NCI-H2227 (cell line): Measurements from ENCODE around the gene RBM20.

Experiments used
- DNase-seq: peaks from one replicate; lab custom pipeline; 2025; ENCODE audit not compliant: unreplicated experiment; lab: John Stamatoyannopoulos, UW

Gene RBM20

GRCh38 chr10:110845756-110846620 lies 201.9 kb downstream of the RBM20 start:
- no peak for DNase-seq

GRCh38 chr10:110847374-110847773 lies 203.2 kb downstream of the RBM20 start:
- no peak for DNase-seq

- DNase-seq, result no peak
Measured at GRCh38 chr10:110848106-110848505, 204.0 kb downstream of the RBM20 start.

GRCh38 chr10:110850099-110850498 lies 206.0 kb downstream of the RBM20 start:
- no peak for DNase-seq

GRCh38 chr10:110851020-110851612 lies 207.0 kb downstream of the RBM20 start:
- DNase-seq, result no peak

GRCh38 chr10:110852255-110852896 lies 208.2 kb downstream of the RBM20 start:
- no peak for DNase-seq

GRCh38 chr10:110852947-110853346 lies 208.8 kb downstream of the RBM20 start:
- DNase-seq, result no peak

GRCh38 chr10:110853921-110854605 lies 209.9 kb downstream of the RBM20 start:
- DNase-seq, result no peak

GRCh38 chr10:110857265-110858171 lies 213.4 kb downstream of the RBM20 start:
- no peak for DNase-seq

- no peak for DNase-seq
Measured at GRCh38 chr10:110858297-110858934, 214.3 kb downstream of the RBM20 start.

- DNase-seq, result no peak
Measured at GRCh38 chr10:110859206-110859972, 215.3 kb downstream of the RBM20 start.

- DNase-seq, result no peak
Measured at GRCh38 chr10:110859973-110860376, 215.8 kb downstream of the RBM20 start.

GRCh38 chr10:110860576-110861241 lies 216.6 kb downstream of the RBM20 start:
- DNase-seq, result no peak

GRCh38 chr10:110861476-110861875 lies 217.3 kb downstream of the RBM20 start:
- no peak for DNase-seq

GRCh38 chr10:110861930-110862649 lies 218.0 kb downstream of the RBM20 start:
- no peak for DNase-seq

GRCh38 chr10:110862961-110863360 lies 218.8 kb downstream of the RBM20 start:
- no peak for DNase-seq

GRCh38 chr10:110863361-110863760 lies 219.2 kb downstream of the RBM20 start:
- no peak for DNase-seq

GRCh38 chr10:110863956-110864355 lies 219.8 kb downstream of the RBM20 start:
- DNase-seq, result no peak
